ENCODE data around the gene FOXK2. TPM values are rescaled to one million over a fixed set of nuclear protein-coding genes. Genes with fewer than 3 reads are reported as not detected.
"Not testable (repeated sequence)": the region's sequence is repeated elsewhere in the genome, so short reads cannot be mapped to it uniquely, and the experiment has no call there.

Gene FOXK2
- polyA plus RNA-seq, 5 donors, result 29.2 to 41.7 (median 34.8) TPM

DNA sequence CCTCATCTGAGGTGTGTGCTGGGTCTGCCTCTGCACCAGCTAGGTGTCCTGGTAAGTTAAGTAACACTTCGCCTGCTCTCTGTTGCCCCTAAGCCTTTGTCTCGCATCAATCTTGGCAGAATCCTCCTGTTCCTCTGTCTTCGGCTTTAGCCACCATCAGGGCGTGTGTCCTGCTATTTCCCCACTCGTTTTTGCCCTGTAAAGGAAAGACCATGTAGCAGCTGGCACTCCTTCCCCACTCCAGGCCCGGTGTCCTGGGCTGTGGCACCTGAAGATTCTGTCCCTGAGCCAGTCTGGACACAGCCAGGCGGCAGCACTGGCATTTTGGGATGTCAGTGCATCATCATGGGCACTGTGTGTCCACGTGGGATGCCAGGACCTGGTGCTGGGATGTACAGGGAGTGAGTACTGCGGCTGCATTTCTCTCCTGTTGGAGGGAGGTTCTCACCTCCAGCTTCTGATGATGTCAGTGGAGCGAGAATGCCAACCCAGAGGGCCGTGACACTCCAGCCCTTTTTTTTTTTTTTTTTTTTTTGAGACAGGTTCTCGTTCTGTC is 26.2 kb upstream of the FOXK2 start:
- DNase-seq, result no peak

DNA sequence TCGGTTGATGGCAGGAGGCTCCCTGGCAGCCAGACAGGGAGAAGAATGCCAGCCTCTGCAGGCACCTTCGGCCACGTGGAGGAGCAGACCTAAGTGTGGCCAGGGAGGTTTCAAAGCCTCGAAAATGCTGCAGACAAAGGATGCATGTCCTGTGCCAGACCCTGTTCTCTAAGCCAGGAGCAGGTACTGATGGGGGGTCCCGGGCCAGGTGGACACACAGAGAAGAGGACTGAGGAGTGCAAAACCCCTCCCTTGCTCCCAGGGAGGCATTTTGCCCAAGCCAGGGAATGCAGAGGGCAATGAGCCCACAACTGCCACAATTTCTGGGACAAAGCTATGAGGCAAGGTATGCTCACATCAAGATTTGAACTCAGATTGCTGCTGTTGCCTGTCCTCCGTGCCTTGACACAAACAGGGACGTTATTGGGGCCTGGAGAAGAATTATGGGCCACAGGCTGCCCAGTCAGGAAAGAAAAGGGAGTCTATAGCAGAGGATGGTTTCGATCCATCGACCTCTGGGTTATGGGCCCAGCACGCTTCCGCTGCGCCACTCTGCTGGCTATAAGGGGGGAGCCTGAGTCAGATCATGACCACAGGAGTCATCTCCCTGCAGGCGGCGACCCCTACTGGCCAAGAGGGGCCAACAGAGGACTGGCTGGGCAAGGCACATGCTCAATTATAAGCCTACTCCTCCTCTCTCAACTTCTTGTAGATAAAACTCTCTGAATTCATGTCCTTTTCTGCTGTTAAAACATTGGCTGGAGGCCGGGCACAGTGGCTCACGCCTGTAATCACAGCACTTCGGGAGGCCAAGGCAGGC is 25.1 kb upstream of the FOXK2 start:
- DNase-seq, result peak; percentile 86 to 90

DNA sequence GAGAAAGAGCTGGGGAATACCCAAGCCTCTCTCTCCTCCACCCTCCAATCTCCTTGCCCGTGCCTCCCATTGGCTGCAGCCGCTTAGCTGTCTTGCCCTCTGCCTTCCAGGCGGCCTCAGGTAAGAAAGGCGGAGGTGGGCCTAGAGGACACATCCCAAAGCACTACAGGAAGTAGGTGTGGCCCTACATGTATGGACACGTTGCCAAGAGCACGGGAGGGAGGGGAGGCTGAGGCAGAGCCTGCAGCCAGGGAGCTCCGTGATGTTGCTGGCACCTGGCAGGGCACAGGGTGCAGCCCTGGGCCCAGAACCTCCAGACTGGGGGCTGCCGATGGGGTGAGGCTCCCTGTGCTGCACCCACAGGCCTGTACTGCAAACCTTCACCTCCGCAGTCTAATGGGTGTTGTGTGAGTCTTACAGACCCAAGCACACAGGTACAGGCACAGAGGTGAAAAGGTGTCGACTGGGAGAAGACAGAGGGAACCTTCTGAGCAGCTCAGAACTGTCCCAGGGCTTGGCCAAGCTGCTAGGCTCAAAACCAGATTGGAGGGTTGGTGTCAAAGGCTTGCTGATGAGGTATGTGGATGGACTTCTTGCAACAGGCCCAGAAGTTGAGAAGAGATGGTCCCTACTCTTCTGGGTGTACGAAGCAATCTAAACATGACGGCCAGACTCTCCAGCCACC is 23.5 kb upstream of the FOXK2 start:
- DNase-seq, result no peak

DNA sequence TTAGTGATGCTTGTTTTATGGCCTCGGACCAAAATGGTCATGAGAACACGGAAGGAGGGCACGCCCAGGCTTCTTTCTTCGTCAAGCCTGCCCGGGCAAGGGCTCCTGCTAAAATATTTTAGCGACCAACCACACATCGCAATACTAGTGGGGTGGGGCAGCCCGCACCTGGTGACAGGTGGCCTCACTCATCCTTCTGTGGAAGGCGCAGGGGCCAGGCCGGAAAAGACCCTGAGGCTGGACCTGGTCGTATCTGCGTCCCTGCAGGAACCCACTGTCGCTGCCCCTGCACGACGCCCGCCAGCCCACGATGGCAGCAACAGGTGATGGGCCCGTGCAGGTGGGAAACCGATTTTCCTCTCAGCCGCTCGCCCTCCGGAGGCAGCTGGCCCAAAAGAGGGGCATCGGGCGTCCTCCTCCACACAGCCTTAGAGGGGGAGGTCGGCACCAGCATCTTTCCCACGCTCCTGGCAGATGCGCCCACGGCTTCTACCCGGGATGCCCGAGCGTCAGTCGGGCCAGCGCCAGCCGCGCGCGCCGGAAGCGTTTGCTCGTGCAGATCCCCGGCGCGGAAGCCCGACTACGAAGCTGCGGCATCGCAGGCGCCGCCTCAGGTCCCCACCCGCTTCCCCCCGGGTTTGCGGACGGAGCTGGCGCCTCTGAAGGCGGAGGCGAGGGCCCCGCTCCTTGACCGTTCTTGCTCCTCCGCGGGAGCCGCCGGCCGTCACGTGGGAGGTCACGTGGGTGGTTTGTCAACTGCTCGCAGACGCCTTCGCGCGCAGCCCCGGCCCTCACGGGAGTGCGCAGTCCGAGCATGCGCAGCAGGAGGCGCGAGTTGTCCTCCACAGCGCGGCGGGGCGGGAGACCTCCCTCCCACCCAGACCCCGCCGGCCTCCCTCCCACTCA is 22.8 kb upstream of the FOXK2 start:
- peak; percentile 92 to 96 for DNase-seq

DNA sequence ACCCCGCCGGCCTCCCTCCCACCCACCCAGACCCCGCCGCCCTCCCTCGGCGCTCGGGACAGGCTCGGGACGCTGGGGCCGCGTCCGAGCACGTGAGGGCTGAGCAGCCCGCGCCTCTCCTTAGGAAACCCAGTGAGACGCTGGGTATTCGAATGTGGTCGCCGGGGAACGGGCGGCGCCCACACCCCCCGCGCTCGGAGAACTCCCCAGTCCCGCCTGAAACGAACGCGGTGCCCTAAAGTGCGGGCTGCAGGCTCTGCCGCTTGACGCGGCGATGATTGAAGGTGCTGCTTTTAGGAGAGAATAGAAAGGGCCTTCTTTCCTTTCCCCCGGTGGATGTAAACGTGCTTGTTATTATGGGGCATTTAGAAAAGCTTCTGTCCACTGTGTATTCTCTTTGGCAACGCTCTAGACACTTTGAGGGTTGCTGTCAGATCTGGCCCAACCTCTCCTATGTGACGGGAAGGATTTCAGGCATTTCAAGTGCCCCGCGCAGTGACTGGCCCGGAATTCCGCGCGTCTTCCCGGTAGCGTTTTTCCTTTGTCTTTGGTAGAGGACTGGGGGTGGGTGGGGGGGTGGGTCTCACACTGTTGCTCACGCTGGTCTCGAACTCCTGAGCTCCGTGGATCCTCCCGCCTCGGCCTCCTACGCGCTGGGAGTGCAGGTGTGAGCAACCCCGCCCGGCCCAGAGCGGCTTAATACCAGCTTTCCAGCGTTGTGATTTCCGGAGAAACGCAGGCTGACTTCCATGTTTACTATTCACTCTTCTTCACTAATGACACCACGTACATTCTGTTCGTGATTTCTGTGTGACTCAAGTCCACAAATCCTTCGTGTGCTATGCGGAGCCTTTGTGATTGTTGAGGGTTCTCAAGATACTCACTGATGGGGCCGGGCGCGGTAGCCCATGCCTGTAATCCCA is 21.8 kb upstream of the FOXK2 start:
- peak; percentile 45 to 62 for DNase-seq

DNA sequence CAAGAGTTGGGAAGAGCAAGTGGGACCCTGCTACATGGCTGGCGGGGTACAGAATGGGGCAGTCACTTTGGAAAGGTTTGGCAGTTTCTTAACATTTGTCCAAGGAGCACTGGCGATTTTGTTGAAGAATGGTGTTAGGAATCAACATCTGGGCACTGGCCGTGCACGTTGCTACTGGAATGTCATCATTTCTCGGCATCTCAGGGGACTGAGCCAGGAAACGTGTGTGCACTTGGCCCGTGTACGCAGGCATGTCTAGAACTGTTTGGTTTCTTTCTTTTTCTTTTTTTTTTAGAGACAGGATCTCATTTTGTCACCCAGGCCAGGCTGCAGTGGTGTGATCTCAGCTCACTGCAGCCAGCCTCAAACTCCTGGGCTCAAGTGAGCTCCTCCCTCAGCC is 17.3 kb upstream of the FOXK2 start:
- no peak for DNase-seq

DNA sequence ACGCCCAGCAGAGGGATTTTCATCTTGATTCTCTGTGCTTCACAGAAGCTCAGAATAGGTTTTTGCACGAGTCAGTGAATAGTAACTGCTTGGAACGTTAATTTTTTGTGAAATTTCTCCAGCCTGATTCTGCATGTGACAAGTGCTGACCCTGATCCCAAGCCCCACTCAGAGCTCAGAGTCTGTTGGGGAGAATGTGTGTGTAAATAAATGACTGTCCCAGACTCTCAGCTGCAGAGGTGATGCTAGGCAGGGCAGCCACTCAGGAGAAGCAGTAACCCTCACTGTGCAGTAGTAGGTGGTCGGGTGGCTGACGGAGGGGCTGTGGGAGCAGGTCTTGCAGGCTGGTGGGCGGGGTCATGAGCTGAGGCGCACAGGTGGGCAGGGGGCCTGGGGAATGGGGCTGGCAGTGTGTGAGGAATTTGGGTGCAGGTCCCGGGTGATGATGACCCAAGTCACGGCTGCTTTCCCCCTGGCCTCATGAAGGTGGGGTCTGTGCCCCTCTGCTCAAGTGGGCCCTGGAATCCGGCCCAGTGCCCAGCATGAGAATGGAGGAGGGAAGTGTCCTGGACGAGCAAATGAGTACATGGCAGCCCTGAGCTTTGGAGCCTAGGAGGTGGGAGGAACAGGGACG is 16.3 kb upstream of the FOXK2 start:
- DNase-seq, result no peak

DNA sequence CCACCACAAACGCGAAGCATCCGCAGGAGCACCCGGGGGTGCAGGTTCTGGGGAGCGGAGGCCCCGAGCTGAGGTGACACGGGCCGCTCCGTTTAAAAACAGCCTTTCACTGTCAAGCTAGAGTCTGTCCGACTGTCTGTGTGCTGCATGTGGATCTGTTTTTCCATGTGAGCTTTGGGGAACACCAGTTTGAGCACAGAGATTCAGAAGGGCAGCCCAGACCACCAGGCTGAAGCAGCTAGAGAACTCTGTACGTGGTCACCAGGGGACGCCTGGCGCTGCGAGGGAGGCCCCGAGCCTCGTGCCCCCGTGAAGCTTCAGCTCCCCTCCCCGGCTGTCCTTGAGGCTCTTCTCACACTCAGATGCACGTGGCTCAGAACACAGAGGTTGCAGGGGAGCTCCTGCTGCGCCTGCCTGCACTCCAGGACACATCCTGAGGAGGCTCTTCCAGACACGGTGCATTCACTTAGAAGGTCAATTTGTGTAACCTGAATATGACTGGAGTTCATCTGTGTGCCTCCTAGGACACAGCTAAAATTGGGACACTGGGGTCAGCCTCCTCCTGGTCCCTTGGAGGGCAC is 15.7 kb upstream of the FOXK2 start:
- no peak for DNase-seq

DNA sequence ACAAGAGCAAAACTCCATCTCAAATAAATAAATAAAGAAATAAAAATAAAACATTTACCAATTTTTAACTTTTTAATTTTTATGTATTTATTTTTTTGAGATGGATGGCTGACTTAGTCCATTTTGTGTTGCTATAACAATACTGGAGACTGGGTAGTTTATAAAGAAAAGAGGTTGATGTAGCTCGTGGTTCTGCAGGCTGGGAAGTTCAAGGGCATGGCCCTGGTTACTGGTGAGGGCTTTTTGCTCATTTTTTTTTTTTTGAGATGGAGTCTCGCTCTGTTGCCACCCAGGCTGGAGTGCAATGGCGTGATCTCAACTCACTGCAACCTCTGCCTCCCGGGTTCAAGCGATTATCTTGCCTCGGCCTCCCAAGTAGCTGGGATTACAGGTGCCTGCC is 14.2 kb upstream of the FOXK2 start:
- DNase-seq, result no peak

DNA sequence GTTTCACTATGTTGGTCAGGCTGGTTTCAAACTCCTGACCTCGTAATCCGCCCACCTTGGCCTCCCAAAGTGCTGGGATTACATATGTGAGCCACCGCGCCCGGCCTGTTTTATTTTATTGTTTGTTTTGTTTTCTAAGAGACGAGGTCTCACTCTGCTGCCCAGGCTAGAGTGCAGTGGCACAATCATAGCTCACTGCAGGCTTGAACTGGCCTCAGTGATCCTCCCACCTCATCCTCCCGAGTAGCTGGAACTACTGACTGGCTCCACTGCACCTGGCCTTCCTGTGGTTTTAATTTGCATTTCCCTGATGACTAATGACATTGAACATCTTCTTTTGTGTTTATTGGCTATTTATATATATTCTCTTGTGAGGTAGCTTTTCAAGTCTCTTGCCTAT is 13.1 kb upstream of the FOXK2 start:
- DNase-seq, result not testable (repeated sequence)

DNA sequence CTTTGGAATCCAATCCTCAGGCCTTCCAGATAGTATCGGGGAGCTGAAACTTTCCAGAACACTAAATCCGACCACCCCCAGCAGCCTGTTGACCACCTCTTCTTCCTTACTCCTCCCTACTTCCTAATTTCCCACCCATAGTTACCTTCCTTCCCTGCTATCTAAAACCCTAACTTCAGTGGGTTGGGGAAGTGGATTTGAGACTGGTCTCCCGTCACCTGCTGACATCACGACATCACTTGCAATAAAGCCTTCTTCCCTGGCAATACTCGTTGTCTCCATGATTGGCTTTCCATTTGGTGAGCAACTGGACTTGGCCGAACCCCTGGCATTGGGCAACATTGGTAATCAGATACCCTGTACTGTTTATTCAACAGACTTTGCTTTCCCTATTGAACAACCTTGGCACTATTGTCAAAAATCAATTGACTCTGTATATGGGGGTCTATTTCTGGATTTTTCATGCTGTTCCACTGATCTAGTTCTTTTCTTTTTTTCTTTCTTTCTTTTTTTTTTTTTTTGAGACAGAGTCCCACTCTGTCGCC is 11.8 kb upstream of the FOXK2 start:
- no peak for DNase-seq

DNA sequence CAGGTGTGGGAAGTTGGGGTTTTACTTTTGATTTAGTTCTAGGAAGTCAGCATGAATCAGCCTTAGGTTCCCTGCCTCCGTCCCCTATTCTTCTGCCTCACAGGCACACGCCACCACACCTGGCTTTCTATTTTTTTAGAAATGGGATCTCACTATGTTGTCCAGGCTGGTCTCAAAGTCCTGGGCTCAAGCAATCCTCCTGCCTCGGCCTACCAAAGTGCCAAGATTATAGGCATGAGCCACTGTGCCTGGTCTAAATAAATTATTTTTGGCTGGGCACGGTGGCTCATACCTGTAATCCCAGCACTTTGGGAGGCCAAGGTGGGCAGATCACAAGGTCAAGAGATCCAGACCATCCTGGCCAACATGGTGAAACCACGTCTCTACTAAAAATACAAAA is 7.9 kb upstream of the FOXK2 start:
- DNase-seq, result not testable (repeated sequence)

DNA sequence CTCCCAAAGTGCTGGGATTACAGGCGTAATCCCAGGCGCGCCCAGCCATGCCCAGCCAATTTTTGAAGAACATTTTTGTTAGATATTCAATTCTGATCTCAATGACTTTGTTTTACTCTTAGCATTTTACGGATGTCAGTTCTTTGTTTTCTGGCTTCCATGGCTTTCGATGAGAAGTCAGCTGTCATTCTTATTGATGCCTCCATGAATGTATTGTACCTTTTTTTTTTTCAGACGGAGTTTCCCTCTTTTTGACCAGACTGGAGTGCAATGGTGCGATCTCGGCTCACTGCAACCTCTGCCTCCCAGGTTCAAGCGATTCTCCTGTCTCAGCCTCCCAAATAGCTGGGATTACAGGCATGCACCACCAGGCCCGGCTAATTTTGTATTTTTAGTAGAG is 5.7 kb upstream of the FOXK2 start:
- not testable (repeated sequence) for DNase-seq

DNA sequence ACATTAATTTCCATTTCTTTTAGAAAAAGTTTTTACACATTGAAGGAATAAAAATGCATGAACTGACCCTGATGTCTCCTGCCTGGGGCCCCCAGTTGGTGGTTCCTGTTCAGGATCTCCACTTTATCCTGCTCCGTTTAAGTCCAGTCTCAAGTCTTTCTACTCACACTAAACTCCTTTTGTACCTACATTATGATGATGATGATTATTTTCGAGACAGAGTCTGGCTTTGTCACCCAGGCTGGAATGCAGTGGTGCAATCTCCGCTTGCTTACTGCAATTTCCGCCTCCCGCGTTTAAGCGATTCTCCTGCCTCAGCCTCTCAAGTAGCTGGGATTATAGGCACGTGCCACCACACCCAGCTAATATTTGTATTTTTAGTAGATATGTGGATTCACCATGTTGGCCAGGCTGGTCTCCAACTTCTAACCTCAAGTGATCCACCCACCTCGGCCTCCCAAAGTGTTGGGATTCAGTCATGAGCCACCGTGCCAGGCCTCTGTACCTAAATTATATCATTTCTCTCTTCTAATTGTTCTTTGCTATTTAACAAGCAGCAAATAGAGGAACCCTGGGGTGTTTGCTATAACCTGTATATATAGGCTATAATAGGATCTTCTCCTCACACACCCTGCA is 2.2 kb upstream of the FOXK2 start:
- no peak for DNase-seq

DNA sequence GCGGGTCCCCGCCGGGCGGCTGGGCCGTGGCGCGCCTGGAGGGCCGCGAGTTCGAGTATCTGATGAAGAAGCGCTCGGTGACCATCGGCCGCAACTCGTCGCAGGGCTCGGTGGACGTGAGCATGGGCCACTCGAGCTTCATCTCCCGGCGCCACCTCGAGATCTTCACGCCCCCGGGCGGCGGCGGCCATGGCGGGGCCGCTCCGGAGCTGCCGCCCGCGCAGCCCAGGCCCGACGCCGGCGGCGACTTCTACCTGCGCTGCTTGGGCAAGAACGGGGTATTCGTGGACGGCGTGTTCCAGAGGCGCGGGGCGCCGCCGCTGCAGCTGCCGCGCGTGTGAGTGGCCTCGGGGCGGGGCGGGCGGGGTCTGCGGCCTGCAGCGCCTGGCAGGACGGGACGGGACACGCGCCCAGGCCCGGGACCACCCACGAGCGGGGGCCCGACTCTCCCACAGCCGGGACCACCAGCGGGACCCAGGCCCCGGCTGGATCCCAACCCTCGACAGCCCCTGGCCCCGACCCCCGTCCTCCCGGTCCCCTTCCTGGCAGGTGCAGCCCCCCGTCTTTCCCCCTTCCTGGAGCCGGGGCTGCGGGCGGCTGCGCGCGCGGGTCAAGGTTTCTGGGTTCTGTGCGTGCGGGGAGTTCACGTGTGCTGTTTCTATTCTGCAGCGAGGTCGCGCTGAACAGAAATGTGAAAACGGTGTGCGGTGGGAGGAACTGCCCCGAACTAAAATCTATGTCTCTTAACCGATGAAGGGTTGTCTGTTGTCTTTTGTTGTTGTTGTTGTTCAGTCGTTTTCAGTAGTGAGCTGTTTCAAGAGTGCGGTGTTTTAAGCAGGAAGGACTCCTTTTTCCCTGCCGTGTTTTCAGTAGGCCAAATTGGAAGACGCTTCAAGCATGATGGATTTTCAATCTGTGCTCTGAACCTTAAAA is 705 bp downstream of the FOXK2 start:
- no peak for DNase-seq

DNA sequence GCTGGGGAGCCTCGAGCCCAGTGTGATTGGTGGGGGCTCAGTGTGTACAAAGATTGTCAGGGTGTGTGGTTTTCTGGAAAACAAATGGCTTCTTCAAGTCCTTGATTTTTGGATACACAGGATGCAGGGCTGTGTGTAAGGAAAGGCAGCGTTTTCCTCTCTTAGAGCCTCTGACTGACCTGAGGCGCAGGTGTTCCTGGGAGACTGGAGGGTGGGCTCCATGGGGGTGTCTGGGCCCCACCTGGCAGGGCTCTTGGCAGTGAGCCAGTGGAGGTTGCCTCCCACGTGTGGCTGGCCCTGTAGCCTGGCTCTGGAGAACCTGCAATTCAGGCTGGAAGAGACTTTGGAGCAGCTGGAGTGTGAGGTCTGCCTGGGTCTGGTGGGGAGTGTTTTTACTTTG is 5.0 kb downstream of the FOXK2 start:
- DNase-seq, result no peak

DNA sequence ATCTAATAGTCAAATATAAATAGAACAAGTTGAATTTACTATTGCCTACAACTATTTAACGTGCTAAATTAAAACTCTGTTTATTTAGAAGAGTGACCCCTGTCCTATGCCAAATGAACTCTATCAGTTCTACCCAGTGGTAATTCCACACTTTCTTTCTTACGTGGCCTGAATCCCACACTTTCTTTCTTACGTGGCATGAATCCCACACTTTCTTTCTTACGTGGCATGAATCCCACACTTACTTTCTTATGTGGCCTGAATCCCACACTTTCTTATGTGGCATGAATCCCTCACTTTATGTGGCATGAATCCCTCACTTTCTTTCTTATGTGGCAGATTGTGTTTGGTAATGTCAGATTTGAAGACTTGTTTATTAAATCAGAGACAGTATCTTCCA is 6.2 kb downstream of the FOXK2 start:
- no peak for DNase-seq

DNA sequence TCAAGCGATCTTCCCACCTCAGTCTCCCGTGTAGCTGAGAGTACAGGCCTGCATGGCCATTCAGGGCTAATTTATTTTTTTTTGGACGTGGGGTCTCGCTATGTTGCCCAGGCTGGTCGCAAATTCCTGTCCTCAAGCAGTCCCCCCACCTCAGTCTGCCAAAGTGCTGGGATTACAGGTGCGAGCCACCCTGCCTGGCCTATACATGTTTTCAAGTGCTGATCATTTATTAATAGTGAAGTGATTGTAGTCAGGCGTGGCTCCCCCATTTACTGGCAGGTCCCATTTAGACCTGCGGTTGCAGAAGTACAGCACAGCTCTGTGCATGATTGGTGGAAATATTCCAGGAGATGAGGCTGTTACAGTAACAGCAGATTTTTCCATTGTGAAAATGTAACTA is 8.4 kb downstream of the FOXK2 start:
- DNase-seq, result no peak
